CD4-positive, alpha-beta T cell (primary cell): Measurements from ENCODE around the gene PIK3R1. TPM values are rescaled to one million over a fixed set of nuclear protein-coding genes. Genes with fewer than 3 reads are reported as not detected.

ENCODE experiments used
- ATAC-seq: fragments of 200-7000 bp; cut with Tn5 transposase; one replicate; pipeline ENCODE4 v1.10.0; 2022; ENCODE audit warnings: mild to moderate bottlenecking; ENCODE audit not compliant: poor library complexity
- CTCF ChIA-PET: fragments of 350-600 bp; sonication (Branson Sonifier 250); formaldehyde crosslinking; loops from one replicate; lab custom pipeline; 2021; ENCODE audit warnings: antibody characterized with exemption, inconsistent platforms; lab: Charles Lee
- POLR2A ChIA-PET: fragments of 350-600 bp; sonication (Branson Sonifier 250); formaldehyde crosslinking; loops from one replicate; lab custom pipeline; 2021; ENCODE audit warnings: antibody characterized with exemption, inconsistent platforms; lab: Charles Lee
- DNase-seq, 14 experiments: peaks; one replicate each; pipeline ENCODE4 v3.0.0-alpha.2; 2013 to 2020; ENCODE audit warnings: mixed read lengths in 2 of 14
- H3K27ac ChIP-seq, 2 donors: one replicate each; pipeline versions ENCODE4 v1.5.1 to v1.7.0; 2013; ENCODE audit warnings: low read length in 2 of 2, low read depth in 1 of 2, mild to moderate bottlenecking in 1 of 2
- H3K27me3 ChIP-seq, 2 experiments: 1 replicate in 1 of 2; 2 replicates in 1 of 2; pipeline versions ENCODE4 v1.6.1 to v1.7.0; 2013; ENCODE audit warnings: low read length in 2 of 2, control low read depth in 1 of 2, mild to moderate bottlenecking in 1 of 2, moderate library complexity in 1 of 2; ENCODE audit not compliant: insufficient read depth in 2 of 2, control insufficient read depth in 1 of 2
- H3K36me3 ChIP-seq: one replicate; pipeline ENCODE4 v1.6.1; 2013; ENCODE audit warnings: low read length, control low read depth; ENCODE audit not compliant: insufficient read depth
- H3K4me1 ChIP-seq: one replicate; pipeline ENCODE4 v1.6.1; 2013; ENCODE audit warnings: low read length, control low read depth; ENCODE audit not compliant: insufficient read depth
- H3K4me3 ChIP-seq: one replicate; pipeline ENCODE4 v1.5.1; 2013; ENCODE audit warnings: mild to moderate bottlenecking, low read length, moderate library complexity
- H3K9me3 ChIP-seq, 2 experiments: 1 replicate in 1 of 2; 2 replicates in 1 of 2; pipeline versions ENCODE4 v1.6.1 to v1.7.0; 2013; ENCODE audit warnings: low read length in 2 of 2, mild to moderate bottlenecking in 2 of 2, control low read depth in 1 of 2, moderate library complexity in 1 of 2; ENCODE audit not compliant: control insufficient read depth in 1 of 2, insufficient read depth in 1 of 2
- H3K27ac Mint-ChIP-seq: one replicate; pipeline ENCODE4 v1.8.0; 2020; ENCODE audit warnings: mixed read lengths
- H3K27me3 Mint-ChIP-seq: one replicate; pipeline ENCODE4 v1.8.0; 2021; ENCODE audit warnings: mixed read lengths
- H3K36me3 Mint-ChIP-seq: one replicate; pipeline ENCODE4 v1.8.0; 2021; ENCODE audit warnings: low read depth, mixed read lengths
- H3K4me1 Mint-ChIP-seq: one replicate; pipeline ENCODE4 v1.8.0; 2021; ENCODE audit warnings: low read depth, mixed read lengths
- H3K4me3 Mint-ChIP-seq: one replicate; pipeline ENCODE4 v1.8.0; 2020; ENCODE audit warnings: mild to moderate bottlenecking, mixed read lengths
- H3K9me3 Mint-ChIP-seq: one replicate; pipeline ENCODE4 v1.8.0; 2020; ENCODE audit warnings: mixed read lengths
- CTCF ChIP-seq: fragments of 200-600 bp; IDR thresholded peaks from one replicate; pipeline ENCODE4 v1.8.0; 2022; ENCODE audit warnings: antibody characterized with exemption, mild to moderate bottlenecking
- intact Hi-C, 2 experiments: fragments of 100-400 bp; cut with DNase I in 1 of 2; cut with micrococcal nuclease in 1 of 2; formaldehyde crosslinking; loops; one replicate each; pipeline versions ENCODE4 v1.15.1 to v1.9.0; 2023 to 2025; cut with DNase I, micrococcal nuclease
- total RNA-seq, 174 experiments: library from RNA in 2 of 174; stranded (reverse) in 2 of 174; gene quantifications; one replicate each; pipeline ENCODE4 v1.2.3 and lab custom pipeline; 2021 to 2026

The PIK3R1 gene
- total RNA-seq, 2 experiments from 2014 or later = 455 to 459 TPM

- Histone ChIP-seq H3K36me3 (peaks cover 3% of the 10 kb centered on the region), H3K4me1 (peaks cover 64% of the 10 kb centered on the region), H3K4me3 (no peak overlapping the region), H3K27me3 (no peaks in the 10 kb centered on the region), H3K9me3 (no peaks in the 10 kb centered on the region), H3K27ac (no peak overlapping the region)
- H3K27ac Mint-ChIP-seq = peak overlapping the region; percentile 75
- no peak for TF ChIP-seq CTCF
- no peaks in the 10 kb centered on the region for H3K27me3 Mint-ChIP-seq
- H3K9me3 Mint-ChIP-seq = no peaks in the 10 kb centered on the region
- ATAC-seq = no peak
- ChIA-PET POLR2A (interaction anchor here (0.8 to 1.1 kb wide), 3 partner anchors 9 to 1014 kb away, joined by 3 to 4 read pairs (median 4); no protein-coding TSS in a partner anchor), CTCF (interaction anchor here (1.3 to 1.7 kb wide), 4 partner anchors 9 to 19 kb away, joined by 3 to 7 read pairs (median 4); no protein-coding TSS in a partner anchor)
- peaks cover 92% of the 10 kb centered on the region for H3K4me1 Mint-ChIP-seq
- H3K36me3 Mint-ChIP-seq = peaks cover 13% of the 10 kb centered on the region
- H3K4me3 Mint-ChIP-seq = no peak overlapping the region
- no peak for DNase-seq
- intact Hi-C loops = no loop called here
Measured at GRCh38 chr5:68261169-68261568, 45.6 kb downstream of the PIK3R1 start.

GRCh38 chr5:68261569-68262065 lies 46.1 kb downstream of the PIK3R1 start:
- H3K4me3 ChIP-seq = no peak overlapping the region
- H3K36me3 Mint-ChIP-seq = peaks cover 13% of the 10 kb centered on the region
- ATAC-seq = no peak
- intact Hi-C loops = no loop called here
- no peaks in the 10 kb centered on the region for H3K9me3 Mint-ChIP-seq
- POLR2A ChIA-PET = interaction anchor here (0.8 to 1.1 kb wide), 4 partner anchors 9 to 1015 kb away, joined by 3 to 4 read pairs (median 4); no protein-coding TSS in a partner anchor
- no peaks in the 10 kb centered on the region for H3K9me3 ChIP-seq
- H3K27ac Mint-ChIP-seq = peak overlapping the region; percentile 75
- H3K4me3 Mint-ChIP-seq = peak overlapping the region; percentile 14
- CTCF ChIA-PET = interaction anchor here (1.3 to 1.7 kb wide), 4 partner anchors 9 to 20 kb away, joined by 3 to 7 read pairs (median 4); no protein-coding TSS in a partner anchor
- H3K27me3 Mint-ChIP-seq = no peaks in the 10 kb centered on the region
- no peak overlapping the region for H3K27ac ChIP-seq
- H3K36me3 ChIP-seq = peaks cover 4% of the 10 kb centered on the region
- no peaks in the 10 kb centered on the region for H3K27me3 ChIP-seq
- H3K4me1 ChIP-seq = peaks cover 63% of the 10 kb centered on the region
- H3K4me1 Mint-ChIP-seq = peaks cover 93% of the 10 kb centered on the region
- no peak for TF ChIP-seq CTCF
- no peak for DNase-seq

- ChIA-PET CTCF (interaction anchor here (0.7 to 1.7 kb wide), 3 partner anchors 8 to 22 kb away, joined by 3 to 9 read pairs (median 3); no protein-coding TSS in a partner anchor), POLR2A (interaction anchor here (0.6 to 1.5 kb wide), 4 partner anchors 11 to 49 kb away, joined by 3 to 4 read pairs (median 4); partner anchors contain the start of gene PIK3R1)
- Mint-ChIP-seq H3K9me3 (no peaks in the 10 kb centered on the region), H3K27me3 (no peaks in the 10 kb centered on the region), H3K27ac (peak overlapping the region; percentile 84), H3K36me3 (peaks cover 7% of the 10 kb centered on the region), H3K4me3 (peak overlapping the region; percentile 4), H3K4me1 (peaks cover 93% of the 10 kb centered on the region)
- H3K27me3 ChIP-seq = no peaks in the 10 kb centered on the region
- no peak overlapping the region for H3K4me3 ChIP-seq
- H3K27ac ChIP-seq = peak overlapping the region in 1 of 2 donors; percentile 9
- no peak for TF ChIP-seq CTCF
- intact Hi-C loops = no loop called here
- H3K9me3 ChIP-seq = no peaks in the 10 kb centered on the region
- ATAC-seq = no peak
- peaks cover 4% of the 10 kb centered on the region for H3K36me3 ChIP-seq
- peaks cover 48% of the 10 kb centered on the region for H3K4me1 ChIP-seq
- DNase-seq = no peak
Measured at GRCh38 chr5:68264024-68264956, 48.7 kb downstream of the PIK3R1 start.
